HG02884 (cell line): ENCODE results near the gene ITGB7.

Source experiments
- ATAC-seq: cut with Tn5 transposase; IDR thresholded peaks from one replicate; pipeline ENCODE4 v1.9.1; 2021; ENCODE audit warnings: mild to moderate bottlenecking, moderate library complexity; ENCODE audit not compliant: unreplicated experiment

ITGB7 gene

GRCh38 chr12:53231671-53231920 is 24.5 kb upstream of the ITGB7 start:
- ATAC-seq, result no peak

DNA sequence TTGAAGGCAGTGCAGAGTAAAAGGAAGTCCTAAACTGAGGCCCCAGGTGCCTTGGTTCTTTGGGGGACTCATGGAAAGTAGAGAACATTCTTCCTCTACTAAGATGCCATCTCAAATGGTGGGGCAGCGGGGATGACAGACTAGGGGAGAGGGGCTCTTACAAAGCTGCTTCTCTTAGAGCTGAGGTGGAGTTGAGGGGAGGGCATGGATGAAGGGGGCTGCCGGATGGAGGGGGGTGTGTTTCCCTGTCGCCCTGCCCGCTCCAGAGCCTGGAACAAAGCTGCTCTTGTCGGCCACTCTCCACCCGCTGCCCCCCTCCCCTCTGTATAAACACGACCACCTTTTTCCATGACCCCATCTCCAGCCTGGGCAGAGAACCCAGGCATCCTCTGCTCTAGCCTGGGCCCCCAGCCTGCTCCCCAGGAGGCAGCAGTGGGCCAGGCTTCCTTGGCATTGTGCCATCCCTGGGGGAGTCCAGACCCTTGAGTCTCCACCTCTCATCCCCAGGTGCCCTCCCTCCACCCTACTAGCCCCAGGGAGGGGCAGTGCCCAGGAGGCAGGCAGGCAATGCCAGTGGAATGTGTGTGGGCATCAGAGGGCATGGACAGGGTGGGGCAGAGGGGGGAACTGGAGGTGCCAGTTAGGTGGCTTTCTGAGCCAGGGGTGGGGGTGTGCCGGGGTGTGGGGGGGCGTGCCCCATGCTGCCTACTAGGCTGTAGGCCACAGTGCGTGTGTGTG is 23.2 kb upstream of the ITGB7 start:
- ATAC-seq, result no peak

DNA sequence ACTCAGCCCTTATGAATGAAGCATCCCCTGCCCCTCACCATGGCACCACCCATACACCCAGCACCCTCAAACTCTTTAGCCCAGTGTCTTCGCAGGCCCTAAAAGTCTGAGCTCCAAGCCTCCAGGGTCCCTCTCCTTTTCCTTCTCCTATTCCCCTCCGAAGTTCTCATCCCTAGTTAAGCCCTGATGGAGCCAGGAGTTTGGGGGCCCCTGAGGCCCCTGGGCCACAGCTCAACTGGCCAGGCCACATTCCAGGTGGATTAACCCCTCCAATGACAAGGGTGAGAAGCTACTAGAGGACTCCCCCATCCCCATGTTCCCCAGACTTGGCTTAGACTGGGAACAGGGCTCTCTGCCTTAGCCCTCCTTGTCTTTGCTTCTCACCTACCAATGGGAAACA is 22.4 kb upstream of the ITGB7 start:
- ATAC-seq, result no peak

DNA sequence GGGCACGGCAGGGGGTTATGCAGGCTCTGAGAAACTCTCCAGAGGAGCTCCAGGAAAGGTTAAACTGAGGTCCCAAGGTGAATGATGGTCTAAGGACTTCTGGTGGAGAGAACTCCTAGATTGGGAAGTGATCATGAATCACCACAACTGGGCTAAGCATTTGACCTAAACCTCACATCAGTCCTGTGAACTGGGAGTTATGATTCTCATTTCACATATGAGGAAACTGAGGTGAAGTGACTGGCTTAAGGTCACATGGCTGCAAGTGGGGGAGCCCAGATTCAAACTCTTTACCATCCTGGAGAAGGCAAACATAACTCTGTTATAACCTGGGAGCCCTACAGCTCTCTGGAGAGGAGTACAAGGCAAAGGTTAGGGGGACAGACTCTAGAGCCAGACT is 20.8 kb upstream of the ITGB7 start:
- no peak for ATAC-seq

DNA sequence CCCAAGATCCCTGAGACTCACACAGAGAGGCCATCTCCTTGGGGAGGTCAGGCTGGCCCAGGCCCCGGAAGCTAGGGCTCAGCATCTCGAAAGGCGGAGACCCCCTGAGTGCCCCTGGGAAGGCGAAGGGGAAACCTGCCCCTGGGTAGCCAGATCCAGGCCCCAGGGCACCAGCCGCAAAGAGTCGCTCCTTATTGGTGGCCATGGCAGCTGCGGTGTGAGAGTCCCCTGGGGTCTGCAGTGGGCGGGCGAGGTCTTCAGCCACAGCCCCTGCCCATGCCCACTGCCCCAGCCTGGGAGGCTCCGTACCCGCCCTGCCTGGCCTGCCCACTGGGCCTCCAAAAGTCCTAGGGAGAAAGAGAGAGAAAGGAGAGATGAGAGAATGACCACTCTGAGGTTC is 20.3 kb upstream of the ITGB7 start:
- no peak for ATAC-seq

DNA sequence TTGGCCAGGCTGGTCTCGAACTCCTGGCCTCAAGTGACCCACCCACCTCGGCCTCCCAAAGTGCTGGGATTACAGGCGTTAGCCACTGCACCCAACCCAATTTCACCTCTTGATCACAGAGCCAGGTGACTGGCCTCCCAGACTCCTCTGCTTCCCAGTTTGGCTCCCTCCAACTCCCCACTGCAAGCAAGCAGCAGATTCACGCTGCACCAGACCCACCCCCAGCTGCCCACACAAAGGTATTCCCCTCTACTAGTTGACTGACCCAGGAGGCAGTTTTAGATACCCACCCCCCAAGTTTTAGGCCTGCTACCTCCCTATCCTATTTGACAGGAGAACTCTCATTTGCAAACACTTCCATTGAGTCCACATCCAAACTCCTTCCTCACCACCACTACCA is 19.8 kb upstream of the ITGB7 start:
- no peak for ATAC-seq

- no peak for ATAC-seq
Measured at GRCh38 chr12:53225635-53226424, 18.8 kb upstream of the ITGB7 start.

DNA sequence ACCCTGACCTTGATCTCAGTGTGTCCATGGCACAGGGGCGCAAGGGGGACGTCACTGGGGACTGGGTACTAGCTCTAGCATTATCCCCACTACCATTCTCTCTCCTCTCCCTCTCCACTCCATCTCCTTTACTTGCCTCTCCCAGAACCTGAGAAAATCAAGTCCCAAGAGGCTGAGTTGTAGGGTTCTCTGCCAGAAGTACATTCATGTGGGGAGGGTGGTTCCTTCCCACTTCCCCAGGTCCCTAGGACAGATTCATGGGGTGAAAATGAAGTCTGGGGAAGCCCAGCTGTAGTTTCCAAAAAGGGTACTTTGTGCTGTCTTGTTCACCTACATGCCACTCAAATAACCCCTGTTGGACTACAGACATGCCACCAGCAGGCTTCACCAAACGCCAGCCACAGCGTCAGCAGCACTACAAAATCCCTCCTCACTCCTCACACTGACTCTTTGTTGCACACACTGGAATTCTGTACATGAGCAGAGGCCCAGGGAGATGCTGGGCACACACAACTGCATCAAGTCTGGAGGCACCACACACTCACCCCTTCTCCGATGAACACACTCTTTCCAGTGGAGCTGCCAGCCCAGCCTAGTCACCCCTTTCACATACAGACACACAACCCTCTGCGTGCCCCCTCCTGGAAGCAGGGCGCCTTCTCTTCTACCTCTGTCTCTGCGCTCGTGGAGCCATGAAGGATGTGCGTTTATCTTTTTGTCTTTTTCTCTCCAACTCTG is 18.0 kb upstream of the ITGB7 start:
- ATAC-seq, result no peak

GRCh38 chr12:53224061-53224896 is 17.2 kb upstream of the ITGB7 start:
- ATAC-seq, result no peak

GRCh38 chr12:53223389-53224060 is 16.5 kb upstream of the ITGB7 start:
- ATAC-seq, result no peak

DNA sequence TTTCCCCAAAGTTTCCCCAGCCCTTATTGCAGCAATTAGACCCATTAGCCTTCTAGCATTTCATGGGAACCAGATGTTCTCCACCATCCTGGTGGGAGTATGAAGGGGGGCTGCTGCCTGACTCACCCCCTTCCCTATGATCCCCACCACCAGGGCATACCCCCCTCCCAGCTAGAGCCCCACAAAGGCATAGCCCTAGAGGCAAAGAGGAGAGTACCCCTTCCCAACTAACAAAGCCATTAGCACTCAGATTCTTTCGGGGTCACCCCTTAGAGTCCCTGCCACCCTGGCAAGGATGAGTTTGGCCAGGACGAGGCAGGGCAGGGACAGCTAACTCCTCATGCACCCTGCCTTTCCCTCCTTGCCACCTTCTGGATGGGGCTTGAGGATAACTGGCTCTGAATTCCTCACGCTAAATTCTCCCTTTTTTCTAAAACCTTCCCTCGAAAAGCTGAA is 15.8 kb upstream of the ITGB7 start:
- ATAC-seq, result no peak

GRCh38 chr12:53222170-53222721 is 15.2 kb upstream of the ITGB7 start:
- no peak for ATAC-seq

GRCh38 chr12:53221203-53222080 is 14.4 kb upstream of the ITGB7 start:
- peak; percentile 19 for ATAC-seq

DNA sequence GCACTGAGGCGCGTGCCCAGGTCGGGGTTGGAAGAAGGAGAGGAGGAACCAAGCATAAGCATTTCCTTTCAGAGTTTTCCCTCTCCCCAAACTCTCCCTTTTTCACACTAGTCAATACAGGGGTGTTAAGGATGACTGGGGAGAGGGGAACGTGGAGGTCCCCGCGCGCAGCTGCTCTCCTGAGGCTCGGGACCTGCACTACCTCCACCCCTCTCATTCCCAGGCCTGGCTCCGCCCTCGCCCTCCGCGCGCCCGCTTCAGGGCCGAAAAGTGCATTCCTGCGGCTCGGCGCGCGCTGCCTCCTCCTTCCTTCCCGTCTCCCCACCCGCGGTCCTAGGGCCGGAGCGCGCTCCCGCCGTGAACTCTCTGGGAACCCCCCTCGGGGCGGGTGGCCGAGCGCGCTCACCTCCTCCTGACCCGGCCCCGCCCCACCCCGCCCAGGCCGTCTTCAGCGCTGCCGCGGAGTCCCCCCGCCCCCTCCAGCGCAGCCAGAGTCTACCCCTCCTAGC is 13.7 kb upstream of the ITGB7 start:
- ATAC-seq, result peak; percentile 41

DNA sequence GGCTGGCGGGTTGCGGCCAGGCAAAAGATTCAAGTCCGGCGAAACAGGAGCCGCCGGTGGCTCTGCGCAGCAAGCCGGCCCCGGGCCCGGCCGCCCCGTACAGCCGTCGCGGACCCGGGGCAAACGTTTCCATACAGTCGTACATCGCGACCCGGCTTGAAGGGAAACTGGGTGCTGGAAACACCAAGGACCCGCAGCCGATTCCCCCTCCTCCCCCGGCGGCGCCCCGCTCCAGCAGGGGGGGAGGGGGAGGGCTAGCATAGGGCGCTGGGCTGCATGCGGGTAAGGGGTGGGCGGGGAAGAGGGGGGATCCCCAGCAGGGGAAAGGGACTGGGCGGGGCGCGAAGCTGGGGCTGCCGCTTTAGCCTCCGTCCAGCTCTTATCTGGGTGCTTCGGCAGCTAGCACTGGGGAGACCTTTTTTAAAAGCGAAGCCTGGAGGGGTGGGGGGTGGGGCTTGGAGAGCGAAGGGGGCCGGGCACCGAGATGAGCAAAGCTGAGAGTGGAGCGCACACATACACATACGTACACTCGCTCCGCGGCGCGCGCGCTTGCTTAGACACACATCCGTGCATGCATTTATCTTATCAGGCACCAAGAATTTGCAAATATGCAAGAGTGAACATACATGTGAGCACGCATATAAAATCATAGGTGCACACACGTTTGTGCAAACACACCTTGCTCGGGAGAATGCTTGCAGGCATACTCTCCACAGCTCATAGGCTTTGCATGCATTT is 13.1 kb upstream of the ITGB7 start:
- peak; percentile 31 for ATAC-seq

- no peak for ATAC-seq
Measured at GRCh38 chr12:53219292-53219955, 12.4 kb upstream of the ITGB7 start.

DNA sequence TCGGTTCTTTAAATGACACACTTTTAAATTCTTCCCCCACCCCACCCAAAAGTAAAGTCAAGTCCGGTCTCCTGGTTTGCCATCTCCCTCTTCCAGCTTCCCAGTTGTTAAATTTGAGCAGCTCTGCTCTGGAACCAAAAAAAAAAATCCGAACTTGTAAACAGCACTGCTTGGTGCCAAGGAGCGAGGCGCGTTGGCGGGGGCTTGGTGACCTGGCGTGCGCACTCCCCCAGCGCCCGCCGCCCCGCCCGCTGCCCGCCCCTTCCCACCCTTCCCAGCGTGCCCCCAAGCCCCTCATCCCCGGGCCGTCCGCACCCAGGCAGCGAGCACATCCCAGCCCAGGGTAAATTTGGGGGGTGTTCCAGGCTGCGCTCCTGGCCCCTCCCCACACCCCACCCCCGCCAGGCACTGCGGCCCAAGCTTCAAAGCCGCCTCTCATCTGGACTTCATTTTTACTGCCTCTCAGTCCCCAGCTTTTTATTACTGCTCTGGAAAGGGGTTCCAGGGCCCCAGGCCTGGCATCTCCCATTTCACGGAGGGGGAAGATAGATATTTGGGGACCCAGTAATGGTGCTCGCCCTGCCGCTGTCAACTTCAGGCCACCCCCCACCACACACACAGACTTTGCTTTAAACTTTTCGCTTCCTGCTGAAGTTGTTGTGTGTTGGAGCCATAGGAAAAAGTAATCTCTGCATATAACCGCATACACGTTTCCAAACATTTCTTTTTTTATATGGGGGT is 11.7 kb upstream of the ITGB7 start:
- ATAC-seq, result no peak
